Measurements from ENCODE around the gene HBQ1.
"Not testable (repeated sequence)": the region's sequence is repeated elsewhere in the genome, so short reads cannot be mapped to it uniquely, and the experiment has no call there.

Gene HBQ1

GRCh38 chr16:170788-171187 lies 9.5 kb upstream of the HBQ1 start:
- H3F3A ChIP-seq (ENCODE audit: insufficient read depth, low read length) = no peaks in the 10 kb centered on the region
- no peak for TF ChIP-seq CTCF (IDR thresholded peaks at IDR 0.05; ENCODE audit: low read length)
- TF ChIP-seq EZH2 (IDR thresholded peaks at IDR 0.05; ENCODE audit: borderline replicate concordance, low read length) = no peak
- H4K20me1 ChIP-seq (ENCODE audit: insufficient read depth, low read length) = no peaks in the 10 kb centered on the region
- no peaks in the 10 kb centered on the region for H3K9me2 ChIP-seq (ENCODE audit: low read depth, low read length)
- H2AFZ ChIP-seq (ENCODE audit: low read length) = no peak overlapping the region
- no peaks in the 10 kb centered on the region for H3K79me2 ChIP-seq (ENCODE audit: insufficient read depth, low read length)
- H3K4me1 ChIP-seq (ENCODE audit: insufficient read depth, low read length, severe bottlenecking) = no peaks in the 10 kb centered on the region
- no peaks in the 10 kb centered on the region for H3K9me3 ChIP-seq (ENCODE audit: low read length)
- H3K4me3 ChIP-seq (ENCODE audit: low read depth, low read length, poor library complexity, severe bottlenecking) = no peak overlapping the region
- no peaks in the 10 kb centered on the region for H3K27me3 ChIP-seq (ENCODE audit: insufficient read depth, low read length)
- H3K27ac ChIP-seq (ENCODE audit: low read depth, low read length, poor library complexity, severe bottlenecking) = no peak overlapping the region
- H3K4me2 ChIP-seq (ENCODE audit: low read length) = no peak overlapping the region
- no peaks in the 10 kb centered on the region for H3K36me3 ChIP-seq (ENCODE audit: insufficient read depth, low read length)
- H3K9ac ChIP-seq (ENCODE audit: low read length) = no peak overlapping the region

- not testable (repeated sequence) for H3K9me2 ChIP-seq (ENCODE audit: low read depth, low read length); H3K9ac ChIP-seq (ENCODE audit: low read length); H4K20me1 ChIP-seq (ENCODE audit: insufficient read depth, low read length); H3K4me2 ChIP-seq (ENCODE audit: low read length); H3K9me3 ChIP-seq (ENCODE audit: low read length); H3K79me2 ChIP-seq (ENCODE audit: insufficient read depth, low read length); H3K4me1 ChIP-seq (ENCODE audit: insufficient read depth, low read length, severe bottlenecking); H3K27me3 ChIP-seq (ENCODE audit: insufficient read depth, low read length); H3K27ac ChIP-seq (ENCODE audit: low read depth, low read length, poor library complexity, severe bottlenecking); H2AFZ ChIP-seq (ENCODE audit: low read length); H3K36me3 ChIP-seq (ENCODE audit: insufficient read depth, low read length); H3K4me3 ChIP-seq (ENCODE audit: low read depth, low read length, poor library complexity, severe bottlenecking); H3F3A ChIP-seq (ENCODE audit: insufficient read depth, low read length)
These were observed 7.8 kb upstream of the HBQ1 start, which contains the start of gene HBA2 for GRCh38 chr16:172374-172941. Gene HBA2, plus strand, starts transcription at chr16:172876. Its CDS starts 37 bp downstream, at chr16:172913.

GRCh38 chr16:173211-173854 lies 6.9 kb upstream of the HBQ1 start:
- H3K9me2 ChIP-seq (ENCODE audit: low read depth, low read length); H3K79me2 ChIP-seq (ENCODE audit: insufficient read depth, low read length); H3K36me3 ChIP-seq (ENCODE audit: insufficient read depth, low read length); H3K27me3 ChIP-seq (ENCODE audit: insufficient read depth, low read length); H3K4me1 ChIP-seq (ENCODE audit: insufficient read depth, low read length, severe bottlenecking); H2AFZ ChIP-seq (ENCODE audit: low read length); H3K27ac ChIP-seq (ENCODE audit: low read depth, low read length, poor library complexity, severe bottlenecking); H4K20me1 ChIP-seq (ENCODE audit: insufficient read depth, low read length); H3F3A ChIP-seq (ENCODE audit: insufficient read depth, low read length); H3K9ac ChIP-seq (ENCODE audit: low read length); H3K4me2 ChIP-seq (ENCODE audit: low read length); H3K9me3 ChIP-seq (ENCODE audit: low read length); H3K4me3 ChIP-seq (ENCODE audit: low read depth, low read length, poor library complexity, severe bottlenecking): not testable (repeated sequence)

- not testable (repeated sequence) for H3K4me2 ChIP-seq (ENCODE audit: low read length); H3K27ac ChIP-seq (ENCODE audit: low read depth, low read length, poor library complexity, severe bottlenecking); H3K4me3 ChIP-seq (ENCODE audit: low read depth, low read length, poor library complexity, severe bottlenecking); H3K36me3 ChIP-seq (ENCODE audit: insufficient read depth, low read length); H3K9me3 ChIP-seq (ENCODE audit: low read length); H3K9me2 ChIP-seq (ENCODE audit: low read depth, low read length); H2AFZ ChIP-seq (ENCODE audit: low read length); H3K9ac ChIP-seq (ENCODE audit: low read length); H3K4me1 ChIP-seq (ENCODE audit: insufficient read depth, low read length, severe bottlenecking); H3F3A ChIP-seq (ENCODE audit: insufficient read depth, low read length); H3K79me2 ChIP-seq (ENCODE audit: insufficient read depth, low read length); H4K20me1 ChIP-seq (ENCODE audit: insufficient read depth, low read length); H3K27me3 ChIP-seq (ENCODE audit: insufficient read depth, low read length)
These were observed 6.1 kb upstream of the HBQ1 start for GRCh38 chr16:173928-174769.

Measured in OCI-LY1 (cell line).